Neural crest cell (in vitro differentiated cells): ENCODE measurements around the gene ZFAND6. TPM values are rescaled to one million over a fixed set of nuclear protein-coding genes. Genes with fewer than 3 reads are reported as not detected.
"Not testable (repeated sequence)": the region's sequence is repeated elsewhere in the genome, so short reads cannot be mapped to it uniquely, and the experiment has no call there.

Experiments used
- DNase-seq: peaks from one replicate; pipeline ENCODE4 v3.0.0; 2021; ENCODE audit warnings: low read depth, mixed read lengths, low spot score
- H3K27ac Mint-ChIP-seq: one replicate; pipeline ENCODE4 v1.8.0; 2021; ENCODE audit warnings: mild to moderate bottlenecking, mixed read lengths; ENCODE audit not compliant: unreplicated experiment
- H3K27me3 Mint-ChIP-seq: 2 replicates; pipeline ENCODE4 v1.8.0; 2021; ENCODE audit warnings: low read depth, mild to moderate bottlenecking, mixed read lengths
- H3K36me3 Mint-ChIP-seq: 2 replicates; pipeline ENCODE4 v1.8.0; 2021; ENCODE audit warnings: low read depth, mild to moderate bottlenecking, mixed read lengths
- H3K4me1 Mint-ChIP-seq: 2 replicates; pipeline ENCODE4 v1.8.0; 2021; ENCODE audit warnings: mixed read lengths
- H3K4me3 Mint-ChIP-seq: one replicate; pipeline ENCODE4 v1.8.0; 2021; ENCODE audit warnings: mild to moderate bottlenecking, mixed read lengths
- H3K9me3 Mint-ChIP-seq: 2 replicates; pipeline ENCODE4 v1.8.0; 2021; ENCODE audit warnings: mixed read lengths
- total RNA-seq: library from RNA; stranded (reverse); gene quantifications from 2 replicates; pipeline ENCODE4 v1.2.1, GENCODE V29; 2021
- TF ChIP-seq, protein P1 (sequence below): fragments of 200-600 bp; sonication (generic); conservative IDR thresholded peaks from 2 replicates; pipeline ENCODE4 v1.5.0; 2021; ENCODE audit warnings: antibody characterized with exemption, mild to moderate bottlenecking

ZFAND6 gene
- total RNA-seq, 1 donor from 2014 or later = 50.6 TPM

DNA sequence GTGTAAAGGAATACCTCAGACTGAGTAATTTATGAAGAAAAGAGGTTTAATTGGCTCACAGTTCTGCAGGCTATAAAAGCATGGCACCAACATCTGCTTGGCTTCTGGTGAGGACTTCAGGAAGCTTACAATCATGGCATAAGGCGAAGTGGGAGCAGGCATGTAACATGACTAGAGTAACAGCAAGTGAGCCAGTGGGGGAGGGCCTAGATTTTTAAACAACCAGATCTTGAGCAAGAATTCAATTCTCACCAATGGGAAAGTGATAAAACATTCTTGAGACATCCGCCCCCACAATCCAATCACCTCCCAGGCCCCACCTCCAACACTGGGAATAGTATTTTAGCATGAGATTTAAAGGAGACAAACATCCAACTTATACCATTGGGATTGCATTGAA is 44.3 kb upstream of the ZFAND6 start:
- Mint-ChIP-seq H3K27me3 (no peaks in the 10 kb centered on the region), H3K27ac (no peak overlapping the region), H3K4me1 (no peaks in the 10 kb centered on the region), H3K36me3 (no peaks in the 10 kb centered on the region), H3K9me3 (no peaks in the 10 kb centered on the region), H3K4me3 (no peak overlapping the region)
- TF ChIP-seq, protein P1, sequence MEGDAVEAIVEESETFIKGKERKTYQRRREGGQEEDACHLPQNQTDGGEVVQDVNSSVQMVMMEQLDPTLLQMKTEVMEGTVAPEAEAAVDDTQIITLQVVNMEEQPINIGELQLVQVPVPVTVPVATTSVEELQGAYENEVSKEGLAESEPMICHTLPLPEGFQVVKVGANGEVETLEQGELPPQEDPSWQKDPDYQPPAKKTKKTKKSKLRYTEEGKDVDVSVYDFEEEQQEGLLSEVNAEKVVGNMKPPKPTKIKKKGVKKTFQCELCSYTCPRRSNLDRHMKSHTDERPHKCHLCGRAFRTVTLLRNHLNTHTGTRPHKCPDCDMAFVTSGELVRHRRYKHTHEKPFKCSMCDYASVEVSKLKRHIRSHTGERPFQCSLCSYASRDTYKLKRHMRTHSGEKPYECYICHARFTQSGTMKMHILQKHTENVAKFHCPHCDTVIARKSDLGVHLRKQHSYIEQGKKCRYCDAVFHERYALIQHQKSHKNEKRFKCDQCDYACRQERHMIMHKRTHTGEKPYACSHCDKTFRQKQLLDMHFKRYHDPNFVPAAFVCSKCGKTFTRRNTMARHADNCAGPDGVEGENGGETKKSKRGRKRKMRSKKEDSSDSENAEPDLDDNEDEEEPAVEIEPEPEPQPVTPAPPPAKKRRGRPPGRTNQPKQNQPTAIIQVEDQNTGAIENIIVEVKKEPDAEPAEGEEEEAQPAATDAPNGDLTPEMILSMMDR = no peak
- no peak for DNase-seq

DNA sequence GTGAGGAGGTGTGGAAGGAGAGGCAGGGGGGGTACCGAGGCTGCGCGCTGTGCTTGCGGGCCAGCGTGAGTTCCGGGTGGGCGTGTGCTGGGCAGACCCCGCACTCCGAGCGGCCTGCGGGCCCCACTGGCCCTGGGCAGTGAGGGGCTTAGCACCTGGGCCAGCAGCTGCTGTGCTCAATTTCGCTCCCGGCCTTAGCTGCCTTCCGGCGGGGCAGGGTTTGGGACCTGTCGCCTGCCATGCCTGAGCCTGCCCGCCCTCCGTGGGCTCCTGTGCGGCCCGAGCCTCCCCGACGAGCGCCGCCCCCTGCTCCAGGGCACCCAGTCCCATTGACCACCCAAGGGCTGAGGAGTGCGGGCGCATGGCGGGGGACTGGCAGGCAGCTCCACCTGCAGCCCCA is 43.0 kb upstream of the ZFAND6 start:
- H3K4me1 Mint-ChIP-seq, H3K36me3 Mint-ChIP-seq, H3K27ac Mint-ChIP-seq, H3K9me3 Mint-ChIP-seq, H3K27me3 Mint-ChIP-seq, DNase-seq, H3K4me3 Mint-ChIP-seq: not testable (repeated sequence)

DNA sequence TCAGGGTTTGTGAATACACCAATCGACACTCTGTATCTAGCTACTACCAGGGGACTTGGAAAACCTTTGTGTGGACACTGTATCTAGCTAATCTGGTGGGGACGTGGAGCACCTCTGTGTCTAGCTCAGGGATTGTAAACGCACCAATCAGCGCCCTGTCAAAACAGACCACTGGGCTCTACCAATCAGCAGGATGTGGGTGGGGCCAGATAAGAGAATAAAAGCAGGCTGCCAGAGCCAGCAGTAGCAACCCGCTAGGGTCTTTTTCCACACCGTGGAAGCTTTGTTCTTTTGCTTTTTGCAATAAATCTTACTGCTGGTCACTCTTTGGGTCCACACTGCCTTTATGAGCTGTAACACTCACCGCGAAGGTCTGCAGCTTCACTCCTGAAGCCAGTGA is 42.3 kb upstream of the ZFAND6 start:
- not testable (repeated sequence) for H3K9me3 Mint-ChIP-seq, DNase-seq, H3K4me1 Mint-ChIP-seq, H3K36me3 Mint-ChIP-seq, H3K4me3 Mint-ChIP-seq, H3K27me3 Mint-ChIP-seq
- H3K27ac Mint-ChIP-seq = peak overlapping the region; percentile 58

DNA sequence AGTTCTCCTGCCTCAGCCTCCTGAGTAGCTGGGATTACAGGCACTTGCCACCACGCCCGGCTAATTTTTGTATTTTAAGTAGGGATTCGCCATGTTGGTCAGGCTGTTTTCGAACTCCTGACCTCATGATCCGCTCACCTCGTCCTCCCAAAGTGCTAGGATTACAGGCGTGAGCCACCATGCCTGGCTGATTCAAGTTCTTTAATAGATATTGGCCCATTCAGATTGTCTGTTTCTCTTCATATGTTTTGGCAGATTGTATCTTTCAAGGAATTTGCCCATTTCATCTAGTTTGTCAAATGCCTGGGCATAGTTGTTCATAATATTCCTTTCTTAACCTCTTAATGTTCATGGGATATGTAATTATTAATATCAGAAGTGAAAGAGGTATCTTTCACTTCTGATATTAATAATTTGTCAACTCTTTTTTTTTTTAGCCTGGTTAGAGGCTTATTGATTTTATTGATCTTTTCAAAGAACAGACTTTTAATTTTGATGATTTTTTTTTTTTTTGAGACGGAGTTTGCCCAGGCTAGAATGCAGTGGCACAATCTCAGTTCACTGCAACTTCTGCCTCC is 40.2 kb upstream of the ZFAND6 start:
- Mint-ChIP-seq H3K27ac (no peak overlapping the region), H3K36me3 (no peaks in the 10 kb centered on the region), H3K27me3 (no peaks in the 10 kb centered on the region), H3K9me3 (peaks cover 3% of the 10 kb centered on the region), H3K4me3 (no peak overlapping the region), H3K4me1 (no peaks in the 10 kb centered on the region)
- TF ChIP-seq, protein P1 = no peak
- DNase-seq = no peak

DNA sequence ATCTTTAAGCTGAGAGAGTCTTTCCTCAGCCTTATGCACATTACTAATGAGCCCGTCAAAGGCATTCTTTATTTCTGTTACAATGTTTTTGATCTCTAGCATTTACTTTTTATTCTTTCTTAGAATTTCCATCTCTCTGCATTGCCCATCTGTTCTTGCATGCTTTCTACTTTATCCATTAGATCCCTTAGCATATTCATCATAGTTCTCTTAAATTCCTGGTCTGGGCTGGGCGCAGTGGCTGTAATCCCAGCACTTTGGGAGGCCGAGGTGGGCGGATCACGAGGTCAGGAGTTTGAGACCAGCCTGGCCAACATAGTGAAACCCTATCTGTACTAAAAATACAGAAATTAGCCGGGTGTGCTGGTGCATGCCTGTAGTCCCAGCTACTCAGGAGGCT is 39.3 kb upstream of the ZFAND6 start:
- not testable (repeated sequence) for H3K4me1 Mint-ChIP-seq, H3K36me3 Mint-ChIP-seq, H3K27me3 Mint-ChIP-seq, DNase-seq, H3K27ac Mint-ChIP-seq, H3K9me3 Mint-ChIP-seq, H3K4me3 Mint-ChIP-seq

DNA sequence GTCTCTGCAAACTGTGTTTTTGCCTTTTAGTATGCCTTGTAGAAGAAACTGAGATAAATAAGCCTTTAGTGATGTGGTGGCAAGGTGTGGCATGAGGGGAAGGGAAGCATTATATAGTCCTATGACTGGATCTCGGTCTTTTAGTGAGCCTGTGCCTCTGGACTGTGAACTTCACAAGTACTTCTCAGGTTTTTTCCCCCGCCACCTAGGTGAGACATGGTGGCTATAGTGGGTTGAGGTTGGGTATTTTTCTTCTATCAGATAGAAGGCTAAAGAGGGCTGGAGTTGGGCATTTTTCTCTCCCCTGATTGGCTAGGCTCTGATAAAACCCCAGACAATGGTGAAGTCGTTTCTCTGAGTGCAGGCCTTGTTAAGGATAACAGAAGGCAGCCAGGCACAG is 38.7 kb upstream of the ZFAND6 start:
- Mint-ChIP-seq H3K4me1 (peaks cover 2% of the 10 kb centered on the region), H3K9me3 (peaks cover 3% of the 10 kb centered on the region), H3K27ac (no peak overlapping the region), H3K27me3 (no peaks in the 10 kb centered on the region), H3K36me3 (no peaks in the 10 kb centered on the region), H3K4me3 (no peak overlapping the region)
- DNase-seq = no peak
- TF ChIP-seq, protein P1 = no peak

DNA sequence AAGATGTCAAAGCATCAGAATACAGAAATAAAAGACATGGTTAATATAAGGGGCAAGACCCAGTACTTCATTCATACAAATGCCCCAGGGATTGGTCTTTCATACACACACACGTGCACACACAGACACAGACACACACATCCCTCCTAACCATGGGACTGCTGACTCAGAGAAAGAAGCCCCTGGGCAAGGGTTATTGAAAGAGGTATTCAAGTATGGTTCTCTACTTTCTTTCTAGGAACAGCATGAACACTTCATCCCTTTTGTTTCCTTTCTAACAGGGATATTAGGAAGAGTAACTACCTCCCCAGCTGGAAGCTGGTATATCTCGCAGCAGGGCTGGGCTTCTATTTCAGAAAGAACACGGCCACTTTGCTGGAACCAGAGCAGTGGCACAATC is 33.2 kb upstream of the ZFAND6 start:
- TF ChIP-seq, protein P1 = no peak
- no peaks in the 10 kb centered on the region for H3K27me3 Mint-ChIP-seq
- H3K27ac Mint-ChIP-seq = peak overlapping the region; percentile 83
- peaks cover 3% of the 10 kb centered on the region for H3K9me3 Mint-ChIP-seq
- no peak overlapping the region for H3K4me3 Mint-ChIP-seq
- DNase-seq = no peak
- H3K36me3 Mint-ChIP-seq = no peaks in the 10 kb centered on the region
- peaks cover 26% of the 10 kb centered on the region for H3K4me1 Mint-ChIP-seq
